ENCODE measurements around the gene CASP14. TPM values are rescaled to one million over a fixed set of nuclear protein-coding genes. Genes with fewer than 3 reads are reported as not detected.
"Not testable (repeated sequence)": the region's sequence is repeated elsewhere in the genome, so short reads cannot be mapped to it uniquely, and the experiment has no call there.

Gene CASP14
- not detected for polyA plus RNA-seq (2012; ENCODE audit: insufficient read depth, insufficient read length)

- no peak within 1 kb of the TSS for H3K4me3 ChIP-seq (ENCODE audit: low read length)
These were observed at the start of gene CASP14 for GRCh38 chr19:15048885-15049541. Gene CASP14 (plus strand): TSS chr19:15049480. CDS start chr19:15052252, 2,772 bp downstream.

GRCh38 chr19:15008308-15008707, 41.0 kb upstream of the CASP14 start:
- no peak for DNase-seq (ENCODE audit: low read depth, low spot score)
- no peak overlapping the region for H3K4me3 ChIP-seq (ENCODE audit: low read length)

More at GRCh38 chr19:15048885-15049541, at the start of gene CASP14:
- no peak for DNase-seq (ENCODE audit: low read depth, low spot score)

DNA sequence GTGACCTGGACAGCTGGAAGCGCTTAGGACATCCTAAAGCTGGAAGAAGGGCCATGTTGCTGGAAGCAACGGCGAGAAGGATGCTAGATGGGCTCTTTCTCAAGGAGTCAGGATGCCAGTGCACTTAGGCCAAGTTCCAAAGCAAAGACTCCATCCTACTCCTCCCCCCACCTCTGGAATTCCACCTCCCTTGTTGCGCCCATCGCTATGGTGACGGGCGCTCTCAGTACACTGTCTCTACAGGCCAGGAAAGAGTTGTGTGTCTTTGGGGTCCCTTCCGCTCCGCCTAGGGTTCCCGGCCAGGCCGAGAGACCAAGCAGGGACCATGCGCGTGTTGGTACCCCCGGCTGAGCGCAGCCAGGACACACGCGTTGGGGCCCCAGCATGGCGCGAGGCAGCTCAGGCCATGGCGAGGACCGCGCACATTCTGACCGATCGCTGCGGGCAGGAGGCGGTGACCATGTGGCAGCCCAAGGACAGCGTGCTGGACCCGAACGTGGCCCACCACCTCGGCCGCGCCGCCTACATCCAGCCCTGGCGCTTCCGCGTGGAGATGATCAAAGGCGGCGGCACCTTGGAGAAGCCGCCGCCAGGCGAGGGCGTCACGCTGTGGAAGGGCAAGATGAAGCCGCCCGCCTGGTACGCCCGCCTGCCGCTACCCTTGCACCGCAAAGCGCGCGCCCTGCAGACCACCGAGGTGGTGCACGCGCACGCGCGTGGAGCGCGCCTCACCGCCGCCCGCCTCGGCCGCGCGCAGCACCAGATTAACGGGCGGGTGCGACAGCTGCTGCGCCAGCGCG, 38.6 kb upstream of the CASP14 start:
- no peak overlapping the region for H3K4me3 ChIP-seq (ENCODE audit: low read length)
- no peak for DNase-seq (ENCODE audit: low read depth, low spot score)

- H3K4me3 ChIP-seq (ENCODE audit: low read length), result no peak overlapping the region
- no peak for DNase-seq (ENCODE audit: low read depth, low spot score)
These were observed 34.7 kb upstream of the CASP14 start for GRCh38 chr19:15014579-15014978.

- no peak for DNase-seq (ENCODE audit: low read depth, low spot score)
- no peak overlapping the region for H3K4me3 ChIP-seq (ENCODE audit: low read length)
These were observed 33.2 kb upstream of the CASP14 start for GRCh38 chr19:15015946-15016542.

DNA sequence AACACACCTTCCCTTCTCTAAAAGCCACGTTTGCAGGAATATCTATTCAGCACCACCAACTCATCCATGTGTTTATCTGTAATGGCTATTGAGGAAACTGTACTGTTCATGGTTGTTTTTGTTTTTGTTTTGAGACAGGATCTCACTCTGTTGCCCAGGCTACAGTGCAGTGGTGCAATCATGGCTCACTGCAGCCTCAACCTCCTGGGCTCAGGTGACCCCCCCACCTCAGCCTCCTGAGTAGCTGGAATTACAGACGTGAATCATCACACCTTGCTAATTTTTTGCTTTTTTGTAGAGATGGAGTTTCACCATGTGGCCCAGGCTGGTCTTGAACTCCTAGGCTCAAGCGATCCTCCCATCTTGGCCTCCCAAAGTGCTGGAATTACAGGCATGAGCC, 30.4 kb upstream of the CASP14 start:
- not testable (repeated sequence) for DNase-seq (ENCODE audit: low read depth, low spot score); H3K4me3 ChIP-seq (ENCODE audit: low read length)

GRCh38 chr19:15021286-15022007, 27.8 kb upstream of the CASP14 start:
- no peak overlapping the region for H3K4me3 ChIP-seq (ENCODE audit: low read length)
- DNase-seq (ENCODE audit: low read depth, low spot score), result no peak

- no peak overlapping the region for H3K4me3 ChIP-seq (ENCODE audit: low read length)
- no peak for DNase-seq (ENCODE audit: low read depth, low spot score)
These were observed 26.5 kb upstream of the CASP14 start for GRCh38 chr19:15022752-15023151.

- H3K4me3 ChIP-seq (ENCODE audit: low read length), result no peak overlapping the region
- DNase-seq (ENCODE audit: low read depth, low spot score), result peak; percentile 7
These were observed 24.1 kb upstream of the CASP14 start for GRCh38 chr19:15025217-15025616.

DNA sequence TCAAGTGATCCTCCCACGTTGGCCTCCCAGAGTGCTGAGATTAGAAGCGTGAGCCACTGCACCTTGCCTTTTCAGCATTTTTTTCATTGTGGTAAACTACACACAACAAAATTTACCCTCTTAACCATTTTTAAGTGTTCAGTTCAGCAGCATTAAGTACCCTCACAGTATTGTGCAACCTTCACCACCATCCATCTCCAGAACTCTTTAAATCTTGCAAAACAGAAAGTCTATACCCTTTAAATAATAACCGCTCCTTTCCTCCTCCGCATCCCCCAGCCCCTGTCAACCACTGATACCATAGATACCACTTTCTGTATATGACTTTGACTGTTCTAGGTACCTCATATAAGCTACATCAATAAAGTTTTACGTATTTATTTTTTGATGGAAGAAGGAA, 20.8 kb upstream of the CASP14 start:
- no peak overlapping the region for H3K4me3 ChIP-seq (ENCODE audit: low read length)
- DNase-seq (ENCODE audit: low read depth, low spot score), result no peak

GRCh38 chr19:15031675-15032074, 17.6 kb upstream of the CASP14 start:
- no peak overlapping the region for H3K4me3 ChIP-seq (ENCODE audit: low read length)
- DNase-seq (ENCODE audit: low read depth, low spot score), result no peak

GRCh38 chr19:15035795-15036311, 13.4 kb upstream of the CASP14 start:
- H3K4me3 ChIP-seq (ENCODE audit: low read length), result no peak overlapping the region
- no peak for DNase-seq (ENCODE audit: low read depth, low spot score)

DNA sequence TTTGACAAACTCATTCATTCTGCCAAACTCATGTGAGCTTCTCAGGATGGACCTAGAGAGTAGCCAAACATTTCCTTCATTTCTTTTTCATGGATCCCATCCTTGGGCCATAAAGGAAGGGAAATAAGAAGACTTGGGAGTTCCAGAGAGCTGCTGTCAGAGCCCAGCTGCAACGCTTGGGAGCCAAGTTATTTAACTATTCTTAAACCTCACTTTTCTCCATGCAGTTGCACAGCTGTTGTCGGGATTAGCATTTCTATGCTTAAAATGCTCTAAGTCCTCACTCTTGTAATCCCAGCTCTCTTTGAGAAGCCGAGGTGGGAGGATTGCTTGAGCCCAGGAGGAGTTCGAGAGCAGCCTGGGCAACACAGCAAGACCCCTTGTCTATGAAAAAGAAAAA, 11.7 kb upstream of the CASP14 start:
- DNase-seq (ENCODE audit: low read depth, low spot score), result no peak
- H3K4me3 ChIP-seq (ENCODE audit: low read length), result no peak overlapping the region

DNA sequence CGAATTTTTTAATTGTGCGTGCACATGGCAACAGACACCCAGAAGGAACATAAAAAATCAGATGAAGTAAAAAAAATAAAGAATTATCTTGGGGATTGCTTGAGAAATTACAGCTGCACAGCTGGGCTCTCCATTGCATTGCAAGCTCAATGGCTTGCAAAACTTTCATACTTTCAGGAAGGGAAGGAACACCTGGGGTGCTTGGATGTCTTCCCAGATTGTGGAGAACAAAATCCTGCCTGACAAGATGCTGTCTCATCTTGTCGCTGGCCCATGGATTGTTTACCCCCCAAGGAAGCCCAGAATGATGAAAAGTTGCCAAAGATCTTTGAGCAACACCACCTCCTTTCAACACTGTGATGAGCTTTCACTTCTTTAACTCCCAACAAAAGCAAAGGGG, 11.0 kb upstream of the CASP14 start:
- DNase-seq (ENCODE audit: low read depth, low spot score), result no peak
- H3K4me3 ChIP-seq (ENCODE audit: low read length), result no peak overlapping the region

- DNase-seq (ENCODE audit: low read depth, low spot score), result no peak
- H3K4me3 ChIP-seq (ENCODE audit: low read length), result no peak overlapping the region
These were observed 7.3 kb upstream of the CASP14 start for GRCh38 chr19:15042003-15042402.

- DNase-seq (ENCODE audit: low read depth, low spot score), result no peak
- no peak overlapping the region for H3K4me3 ChIP-seq (ENCODE audit: low read length)
These were observed 6.5 kb upstream of the CASP14 start for GRCh38 chr19:15042826-15043225.

- no peak overlapping the region for H3K4me3 ChIP-seq (ENCODE audit: low read length)
- DNase-seq (ENCODE audit: low read depth, low spot score), result no peak
These were observed 3.8 kb upstream of the CASP14 start for GRCh38 chr19:15045506-15045905.

DNA sequence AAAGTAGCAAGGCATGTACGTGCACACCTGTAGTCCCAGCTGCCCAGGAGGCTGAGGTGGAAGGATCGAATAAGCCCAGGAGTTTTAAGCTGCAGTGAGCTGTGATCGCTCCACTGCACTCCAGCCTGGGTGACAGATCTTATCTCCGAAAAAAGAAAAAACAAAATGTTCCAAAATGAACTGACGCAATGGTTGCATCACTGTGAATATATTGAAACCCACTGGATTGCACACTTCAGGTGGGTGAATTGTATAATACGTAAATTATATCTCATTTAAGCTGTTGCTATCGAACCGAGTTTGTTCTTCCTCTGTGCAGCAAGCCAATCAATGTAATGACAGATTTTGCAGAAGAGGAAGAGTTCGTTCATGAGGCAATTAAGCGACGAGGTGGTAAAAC, 1.6 kb upstream of the CASP14 start:
- no peak overlapping the region for H3K4me3 ChIP-seq (ENCODE audit: low read length)
- no peak for DNase-seq (ENCODE audit: low read depth, low spot score)

- no peak for DNase-seq (ENCODE audit: low read depth, low spot score)
These were observed 1.2 kb upstream of the CASP14 start for GRCh38 chr19:15048128-15048527.

More at GRCh38 chr19:15048128-15048527, 1.2 kb upstream of the CASP14 start:
- no peak overlapping the region for H3K4me3 ChIP-seq (ENCODE audit: low read length)
